GM19467 (cell line): Measurements from ENCODE around the gene CSNK2B.

Experiments used
- ATAC-seq: cut with Tn5 transposase; IDR thresholded peaks from one replicate; pipeline ENCODE4 v1.9.1; 2021; ENCODE audit warnings: mild to moderate bottlenecking, moderate library complexity; ENCODE audit not compliant: unreplicated experiment

Gene CSNK2B

GRCh38 chr6:31636698-31637596 is 28.9 kb upstream of the CSNK2B start:
- ATAC-seq, result no peak

DNA sequence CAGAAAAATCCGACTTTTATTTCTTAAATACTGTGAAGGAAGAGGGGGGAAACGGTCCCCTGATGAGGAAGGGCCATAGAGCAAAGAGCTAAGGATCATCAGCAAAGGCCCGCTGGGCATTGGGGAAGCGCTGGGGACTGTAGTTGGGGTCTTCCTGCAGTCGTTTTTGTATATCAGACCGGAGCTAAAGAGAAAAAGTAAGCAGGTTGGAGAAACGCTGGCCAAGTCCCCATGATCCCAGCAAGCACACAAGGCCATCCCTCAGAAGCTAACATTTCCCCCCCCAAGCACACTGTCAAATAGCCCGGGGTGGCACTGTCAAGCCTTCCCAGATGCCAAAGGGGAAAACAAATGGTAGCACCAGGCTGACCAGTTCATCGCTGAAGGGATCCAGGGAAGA is 26.8 kb upstream of the CSNK2B start:
- no peak for ATAC-seq

GRCh38 chr6:31639449-31639861 is 26.4 kb upstream of the CSNK2B start:
- ATAC-seq, result no peak

- ATAC-seq, result no peak
Measured at GRCh38 chr6:31640612-31641011, 25.3 kb upstream of the CSNK2B start.

- no peak for ATAC-seq
Measured at GRCh38 chr6:31641370-31641769, 24.5 kb upstream of the CSNK2B start.

DNA sequence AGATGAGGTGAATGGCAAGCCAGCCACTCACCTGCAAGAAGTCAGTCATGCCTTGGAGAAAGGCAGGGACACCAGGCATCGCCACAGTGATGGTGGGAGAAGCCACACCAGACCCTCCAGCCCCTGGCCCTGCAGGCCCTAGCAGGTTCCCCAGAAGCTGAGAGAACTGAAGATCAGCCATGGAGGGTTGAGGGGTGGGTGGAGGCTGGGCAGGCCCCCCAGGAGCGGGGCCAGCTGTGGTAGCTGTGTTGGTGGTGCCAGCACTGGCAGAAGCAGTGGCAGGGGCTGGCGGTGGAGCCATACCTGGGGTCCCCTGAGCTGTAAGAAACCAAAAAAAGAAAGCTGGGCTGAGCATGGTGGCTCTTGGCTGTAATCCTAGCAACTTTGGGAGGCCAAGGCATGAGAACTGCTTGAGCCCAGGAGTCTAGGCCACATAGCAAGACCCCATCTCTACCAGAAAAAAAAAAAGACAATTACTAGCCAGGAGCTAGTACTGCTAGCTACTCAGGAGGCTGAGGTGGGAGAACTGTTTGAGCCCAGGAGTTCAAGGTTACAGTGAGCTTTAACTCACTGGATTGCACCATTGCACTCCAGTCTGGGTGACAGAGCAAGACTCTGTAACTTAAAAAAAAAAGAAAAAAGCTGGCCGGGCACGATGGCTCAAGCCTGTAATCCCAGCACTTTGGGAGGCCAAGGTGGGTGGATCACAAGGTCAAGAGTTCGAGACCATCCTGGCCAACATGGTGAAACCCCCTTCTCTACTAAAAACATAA is 22.9 kb upstream of the CSNK2B start:
- no peak for ATAC-seq

DNA sequence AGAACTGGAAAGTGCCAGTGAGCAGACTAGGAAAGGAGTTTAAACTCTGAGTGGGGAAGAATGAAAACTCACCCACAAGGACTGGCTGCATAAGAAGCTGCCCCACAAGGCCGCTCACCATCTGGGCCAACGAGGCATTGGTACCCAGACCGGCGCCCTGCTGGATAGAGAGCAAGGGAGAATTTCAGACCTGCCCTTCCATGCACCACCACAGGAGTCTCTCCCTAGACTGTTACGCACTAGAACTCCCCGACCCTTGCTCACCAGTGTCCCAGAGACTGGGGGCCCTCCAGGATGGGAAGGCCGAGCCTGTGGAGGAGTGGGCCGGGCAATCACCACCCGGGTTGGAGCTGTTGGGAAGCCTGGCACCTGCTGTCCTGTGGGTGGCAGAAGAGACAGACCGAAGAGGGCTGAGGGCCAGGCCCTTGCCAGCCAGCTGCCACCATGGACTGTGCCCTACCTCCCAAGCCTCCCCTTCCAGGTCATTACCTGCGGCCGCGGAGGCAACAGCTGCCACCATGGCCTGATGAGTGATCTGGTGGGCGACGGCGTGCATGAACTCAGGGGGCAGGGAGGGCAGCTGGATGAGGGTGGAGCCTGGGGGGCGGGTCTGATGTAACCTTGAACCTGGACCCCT is 21.9 kb upstream of the CSNK2B start:
- ATAC-seq, result no peak

DNA sequence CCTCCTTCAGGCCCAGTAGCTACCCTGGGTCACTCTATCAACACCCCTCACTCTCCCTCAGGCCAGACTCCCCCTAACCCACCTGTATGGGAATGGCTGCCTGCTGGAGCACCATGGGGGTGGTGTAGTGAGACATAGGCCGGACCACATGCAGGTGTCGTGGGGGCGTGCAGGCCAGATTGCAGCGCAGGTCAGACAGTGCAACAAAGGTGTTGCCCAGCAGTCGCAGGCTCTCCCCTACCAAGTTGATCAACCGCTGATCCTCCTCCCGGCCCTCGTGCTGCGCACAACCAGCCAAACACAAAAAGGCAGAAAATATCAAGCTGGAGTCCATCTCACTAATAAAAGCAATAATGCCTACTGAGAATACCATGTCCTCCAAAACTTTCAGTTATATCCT is 20.6 kb upstream of the CSNK2B start:
- no peak for ATAC-seq

- ATAC-seq, result peak; percentile 16
Measured at GRCh38 chr6:31651602-31652191, 14.2 kb upstream of the CSNK2B start.

DNA sequence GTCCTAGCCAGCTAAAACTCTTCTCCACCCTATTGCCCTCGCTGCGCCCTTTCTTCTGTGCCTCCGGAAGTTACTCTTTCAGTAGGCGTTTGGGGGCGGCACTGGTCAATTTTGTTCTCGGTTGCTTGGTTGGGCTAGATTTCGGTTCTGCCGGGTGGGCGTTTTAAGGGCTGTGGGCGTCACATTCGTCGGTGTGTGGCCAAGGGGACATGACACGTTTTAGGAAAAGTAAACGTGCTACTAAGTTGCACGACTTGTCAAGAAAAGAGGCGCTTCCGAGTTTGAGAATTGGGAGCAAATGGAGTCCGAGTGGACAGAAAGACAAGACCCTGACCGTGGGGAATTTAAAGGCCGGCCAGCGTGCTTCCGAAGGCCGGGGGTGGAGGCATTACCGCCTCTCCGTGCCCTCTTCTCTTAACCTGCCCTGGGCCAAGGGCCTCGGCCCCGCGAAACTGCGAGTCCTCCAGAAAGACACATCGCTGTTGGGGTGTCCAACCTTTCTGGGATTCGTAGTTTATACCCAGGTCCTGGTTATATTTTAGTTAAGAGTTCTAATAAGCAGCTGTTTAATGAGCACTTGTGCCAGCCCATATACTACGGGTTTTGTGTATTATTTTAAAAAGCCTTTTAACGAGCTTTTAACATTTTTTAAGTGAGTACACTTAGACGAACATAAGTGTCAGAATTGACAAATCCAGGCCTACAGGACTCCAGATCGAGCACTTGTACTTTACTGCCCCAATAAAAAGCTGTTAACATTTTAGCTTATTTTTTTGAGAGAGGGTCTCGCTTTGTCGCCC is 12.8 kb upstream of the CSNK2B start:
- ATAC-seq, result peak; percentile 49

GRCh38 chr6:31654574-31655348 is 11.1 kb upstream of the CSNK2B start:
- no peak for ATAC-seq

GRCh38 chr6:31655349-31656237 is 10.3 kb upstream of the CSNK2B start, which contains the start of gene APOM:
Gene APOM, plus strand, starts transcription at chr6:31655894. Its CDS starts 73 bp downstream, at chr6:31655967.
- no peak for ATAC-seq

DNA sequence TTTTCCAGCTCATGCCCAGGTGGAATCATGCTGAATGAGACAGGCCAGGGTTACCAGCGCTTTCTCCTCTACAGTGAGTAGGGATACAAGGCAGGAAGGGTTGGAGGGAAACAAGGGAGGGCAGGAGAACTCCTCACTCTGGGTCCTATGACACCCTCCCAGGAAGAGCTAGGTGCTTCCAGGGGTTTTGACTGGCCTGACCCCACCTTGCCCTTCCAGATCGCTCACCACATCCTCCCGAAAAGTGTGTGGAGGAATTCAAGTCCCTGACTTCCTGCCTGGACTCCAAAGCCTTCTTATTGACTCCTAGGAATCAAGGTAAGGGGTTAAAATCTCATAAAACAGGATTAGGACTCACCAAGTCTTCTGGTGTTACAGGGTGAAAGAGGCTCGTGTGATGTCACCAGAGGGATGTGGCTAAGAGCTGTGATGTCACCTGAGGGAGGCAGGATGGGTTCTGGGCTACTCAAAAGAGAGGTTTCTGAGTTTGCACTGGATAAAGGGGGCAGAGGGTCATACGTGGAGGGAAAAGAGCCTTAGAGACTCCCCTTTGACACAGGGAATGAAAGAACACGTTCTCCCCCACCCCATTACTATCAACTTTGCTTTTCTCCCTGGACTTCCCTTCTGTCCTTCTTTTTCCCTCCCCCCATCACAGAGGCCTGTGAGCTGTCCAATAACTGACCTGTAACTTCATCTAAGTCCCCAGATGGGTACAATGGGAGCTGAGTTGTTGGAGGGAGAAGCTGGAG is 8.3 kb upstream of the CSNK2B start:
- ATAC-seq, result no peak

DNA sequence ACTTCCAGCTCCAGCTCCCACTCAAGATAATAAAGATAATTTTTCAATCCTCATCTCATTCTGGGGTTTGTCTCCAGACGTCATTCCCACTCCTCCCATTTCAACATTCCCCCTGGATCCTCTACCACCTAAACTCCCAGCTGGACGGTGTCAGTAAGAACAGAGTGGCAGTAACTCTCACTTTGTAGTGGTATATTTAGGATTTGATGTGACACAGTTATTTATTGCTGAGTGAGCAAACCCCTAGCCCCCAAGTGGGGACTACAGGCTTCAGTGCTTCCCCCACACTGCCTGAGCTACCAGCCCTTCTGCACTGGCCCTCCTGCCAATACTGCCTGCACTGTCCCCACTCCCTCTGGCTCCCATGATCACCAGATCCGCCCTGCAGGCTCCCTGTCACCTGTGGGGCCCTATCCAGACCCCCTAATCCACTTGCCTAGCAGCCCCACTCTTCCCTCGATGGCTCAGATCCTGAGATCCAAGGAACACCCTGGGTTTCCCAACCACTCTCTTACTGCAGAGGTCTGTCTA is 7.7 kb upstream of the CSNK2B start:
- ATAC-seq, result no peak

DNA sequence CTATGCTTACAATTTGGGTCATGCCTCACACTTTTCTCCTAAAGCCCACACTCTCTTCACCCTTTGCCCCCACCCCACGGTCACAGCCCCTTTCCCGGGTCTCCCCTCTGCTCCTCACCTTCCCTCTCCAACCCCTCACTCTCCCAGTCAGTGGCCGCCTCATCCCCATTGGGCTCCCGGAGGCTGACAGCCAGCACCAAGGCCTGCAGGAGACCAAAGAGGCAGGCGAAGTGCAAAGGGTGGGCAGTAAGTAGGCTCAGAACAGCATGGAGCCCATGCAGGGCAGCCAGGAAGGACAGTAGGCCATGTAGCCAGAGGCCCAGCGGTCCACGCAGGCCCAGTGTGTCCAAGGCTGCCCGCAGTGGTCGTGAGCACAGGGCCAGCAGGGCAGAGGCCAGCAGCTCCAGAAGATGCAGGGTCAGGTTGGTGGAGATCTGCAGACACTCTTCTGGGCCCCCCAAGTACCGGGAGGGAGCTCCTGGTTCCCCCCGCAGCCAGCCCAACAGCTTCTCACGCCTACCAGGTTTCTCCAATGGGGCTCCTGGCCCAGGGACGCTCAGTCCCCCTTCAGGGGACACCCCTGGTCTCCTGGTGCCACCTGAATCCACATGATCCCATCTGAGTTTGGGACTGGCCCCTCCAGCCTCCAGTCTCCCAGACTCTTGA is 6.8 kb upstream of the CSNK2B start:
- ATAC-seq, result no peak

DNA sequence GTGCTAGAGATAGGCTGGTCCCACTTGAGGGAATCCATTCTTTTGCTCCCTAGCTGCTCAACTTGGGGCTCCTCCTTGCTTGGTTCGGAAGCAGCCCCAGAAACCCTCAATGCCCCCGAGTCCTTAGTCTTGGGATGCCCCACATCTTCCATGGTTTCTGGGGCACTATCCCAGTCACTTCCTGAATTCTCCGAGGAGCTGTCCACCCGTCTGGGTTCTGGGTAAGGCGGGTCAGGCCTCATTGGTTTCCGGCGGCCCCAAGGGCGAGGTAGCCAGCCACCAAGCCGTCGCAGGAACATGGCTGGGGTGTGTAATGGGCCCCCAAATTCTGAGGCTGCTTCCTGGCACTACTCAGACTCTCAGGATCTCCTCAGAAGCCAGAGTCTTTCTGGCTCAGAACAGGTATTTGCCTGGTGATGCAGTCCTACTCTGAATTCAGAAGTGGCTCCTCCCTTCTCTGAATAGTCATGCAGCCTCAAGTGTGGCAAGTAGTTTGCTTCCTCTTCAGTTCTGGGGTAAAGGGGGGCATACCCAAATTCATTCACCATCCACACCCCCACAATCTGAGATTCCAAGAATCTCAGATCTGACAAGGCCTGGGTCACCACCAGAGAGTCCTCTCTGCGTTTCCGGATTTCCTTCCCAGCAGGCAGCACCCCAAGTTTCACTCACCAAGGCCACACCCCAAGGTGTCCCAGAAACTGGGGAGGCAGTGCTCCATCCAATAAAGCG is 6.1 kb upstream of the CSNK2B start:
- ATAC-seq, result no peak
